Mucosa of descending colon (tissue), 3 donors: Measurements from ENCODE around the gene RWDD1. TPM values are rescaled to one million over a fixed set of nuclear protein-coding genes. Genes with fewer than 3 reads are reported as not detected.
"Not testable (repeated sequence)": the region's sequence is repeated elsewhere in the genome, so short reads cannot be mapped to it uniquely, and the experiment has no call there.

Source experiments
- ATAC-seq: fragments of 200-7000 bp; cut with Tn5 transposase; one replicate; pipeline ENCODE4 v1.9.1; 2020; ENCODE audit warnings: mild to moderate bottlenecking, moderate library complexity
- DNase-seq, 3 donors: peaks; one replicate each; pipeline ENCODE4 v3.0.0-alpha.2; 2020
- H3K36me3 ChIP-seq: fragments of 200-600 bp; one replicate; pipeline ENCODE4 v1.8.0; 2021; ENCODE audit warnings: low read depth, mild to moderate bottlenecking
- H3K4me1 ChIP-seq: fragments of 200-600 bp; one replicate; pipeline ENCODE4 v1.8.0; 2021; ENCODE audit warnings: low read depth, mild to moderate bottlenecking
- H3K4me3 ChIP-seq: fragments of 200-600 bp; one replicate; pipeline ENCODE4 v1.8.0; 2021; ENCODE audit warnings: mild to moderate bottlenecking
- H3K9me3 ChIP-seq: fragments of 200-600 bp; one replicate; pipeline ENCODE4 v1.8.0; 2021; ENCODE audit warnings: mild to moderate bottlenecking
- intact Hi-C, 2 donors: fragments of 100-400 bp; cut with DNase I in 1 of 2; cut with micrococcal nuclease in 1 of 2; formaldehyde crosslinking; loops; one replicate each; pipeline versions ENCODE4 v1.11.0 to v1.11.1; 2022; cut with DNase I, micrococcal nuclease
- total RNA-seq, 3 donors: library from RNA; stranded (reverse); fragmentation: NEBNext Ultra II Directional in 2 of 3; extraction: Animal tissue kit (Norgen Biotek cat#: 25700) in 2 of 3; gene quantifications; one replicate each; pipeline versions ENCODE4 v1.2.1 to v1.2.4, GENCODE V29; 2021 to 2023
- TF ChIP-seq, protein P1 (sequence below): fragments of 200-600 bp; IDR thresholded peaks from one replicate; pipeline ENCODE4 v1.8.0; 2022; ENCODE audit warnings: antibody characterized with exemption, mild to moderate bottlenecking
- donor health status: DM: no; HTN: no; CAD: no; lungs with moderate emphysema.
- donor health status: DM: no; HTN: no; CAD: no.
- donor health status: DM: no; HTN: yes; CAD: no.

Gene RWDD1
- total RNA-seq, 3 donors from 2014 or later: 21.0 to 58.0 (median 34.2) TPM

DNA sequence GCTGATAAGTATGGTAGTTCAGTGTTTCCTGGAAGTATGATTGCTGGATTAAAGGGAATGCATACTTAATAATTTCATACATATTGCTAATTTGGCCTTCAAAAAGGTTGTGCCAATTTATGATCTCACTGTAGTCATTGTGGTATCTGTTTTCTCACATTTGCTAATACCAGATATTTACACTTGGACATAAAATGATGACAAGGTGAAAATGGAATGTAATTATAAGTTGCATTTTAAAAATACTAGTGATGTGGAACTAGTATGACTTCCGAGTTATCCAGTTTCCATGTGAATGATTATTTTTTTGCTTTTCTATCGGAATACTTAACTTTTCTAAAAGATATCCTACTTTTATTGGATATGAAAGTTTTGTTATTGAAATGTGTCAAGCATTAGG, 15.4 kb downstream of the RWDD1 start:
- Histone ChIP-seq H3K4me1 (no peaks in the 10 kb centered on the region), H3K36me3 (peaks cover 5% of the 10 kb centered on the region), H3K9me3 (no peaks in the 10 kb centered on the region), H3K4me3 (no peak overlapping the region)
- TF ChIP-seq, protein P1, sequence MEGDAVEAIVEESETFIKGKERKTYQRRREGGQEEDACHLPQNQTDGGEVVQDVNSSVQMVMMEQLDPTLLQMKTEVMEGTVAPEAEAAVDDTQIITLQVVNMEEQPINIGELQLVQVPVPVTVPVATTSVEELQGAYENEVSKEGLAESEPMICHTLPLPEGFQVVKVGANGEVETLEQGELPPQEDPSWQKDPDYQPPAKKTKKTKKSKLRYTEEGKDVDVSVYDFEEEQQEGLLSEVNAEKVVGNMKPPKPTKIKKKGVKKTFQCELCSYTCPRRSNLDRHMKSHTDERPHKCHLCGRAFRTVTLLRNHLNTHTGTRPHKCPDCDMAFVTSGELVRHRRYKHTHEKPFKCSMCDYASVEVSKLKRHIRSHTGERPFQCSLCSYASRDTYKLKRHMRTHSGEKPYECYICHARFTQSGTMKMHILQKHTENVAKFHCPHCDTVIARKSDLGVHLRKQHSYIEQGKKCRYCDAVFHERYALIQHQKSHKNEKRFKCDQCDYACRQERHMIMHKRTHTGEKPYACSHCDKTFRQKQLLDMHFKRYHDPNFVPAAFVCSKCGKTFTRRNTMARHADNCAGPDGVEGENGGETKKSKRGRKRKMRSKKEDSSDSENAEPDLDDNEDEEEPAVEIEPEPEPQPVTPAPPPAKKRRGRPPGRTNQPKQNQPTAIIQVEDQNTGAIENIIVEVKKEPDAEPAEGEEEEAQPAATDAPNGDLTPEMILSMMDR: no peak
- ATAC-seq (no peak), DNase-seq (no peak)
- intact Hi-C loops: no loop called here

DNA sequence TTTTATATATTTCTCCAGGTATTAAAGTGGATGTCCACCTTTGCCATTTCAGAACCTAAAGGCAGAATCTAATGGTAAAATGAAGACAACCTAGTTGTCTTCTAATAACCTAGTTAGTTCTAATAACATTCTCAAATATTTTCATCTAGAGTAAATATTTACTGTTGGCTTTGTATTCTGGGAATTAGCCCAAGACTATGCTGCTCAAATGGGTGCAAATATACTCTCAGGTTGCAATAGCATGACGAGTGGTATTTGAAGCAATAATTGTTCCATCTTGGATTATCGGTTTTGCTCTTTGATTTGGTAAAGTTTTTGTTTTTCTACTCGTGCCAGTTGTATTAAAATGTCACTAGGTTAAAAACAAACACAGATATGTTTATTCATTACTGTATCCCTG, 23.9 kb downstream of the RWDD1 start:
- Histone ChIP-seq H3K36me3 (peaks cover 3% of the 10 kb centered on the region), H3K9me3 (no peaks in the 10 kb centered on the region), H3K4me3 (no peak overlapping the region), H3K4me1 (no peaks in the 10 kb centered on the region)
- DNase-seq (no peak), ATAC-seq (no peak)
- intact Hi-C loops: no loop called here
- TF ChIP-seq, protein P1: no peak

DNA sequence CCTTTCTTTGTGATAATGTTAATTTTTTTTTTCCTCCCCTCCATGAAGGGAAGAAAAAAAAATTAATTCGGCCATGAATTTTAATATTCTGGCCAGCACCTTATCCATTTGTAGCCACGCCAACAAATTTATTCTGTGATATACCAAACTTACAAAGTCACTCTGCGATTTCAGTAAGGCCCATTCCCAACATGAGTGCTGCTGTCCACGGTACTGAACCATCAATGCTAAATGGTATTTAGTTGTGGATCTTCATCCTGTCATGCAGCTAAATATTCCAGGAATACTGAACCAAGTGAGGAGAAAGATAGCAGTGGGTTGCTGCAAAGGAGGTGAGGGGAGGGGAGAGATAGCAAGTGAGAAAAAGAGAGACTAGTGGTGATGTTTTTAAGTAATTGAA, 25.5 kb downstream of the RWDD1 start:
- no peak for ATAC-seq
- no peaks in the 10 kb centered on the region for H3K9me3 ChIP-seq
- DNase-seq: no peak
- no peaks in the 10 kb centered on the region for H3K4me1 ChIP-seq
- H3K4me3 ChIP-seq: no peak overlapping the region
- intact Hi-C loops: no loop called here
- TF ChIP-seq, protein P1: no peak
- no peaks in the 10 kb centered on the region for H3K36me3 ChIP-seq

DNA sequence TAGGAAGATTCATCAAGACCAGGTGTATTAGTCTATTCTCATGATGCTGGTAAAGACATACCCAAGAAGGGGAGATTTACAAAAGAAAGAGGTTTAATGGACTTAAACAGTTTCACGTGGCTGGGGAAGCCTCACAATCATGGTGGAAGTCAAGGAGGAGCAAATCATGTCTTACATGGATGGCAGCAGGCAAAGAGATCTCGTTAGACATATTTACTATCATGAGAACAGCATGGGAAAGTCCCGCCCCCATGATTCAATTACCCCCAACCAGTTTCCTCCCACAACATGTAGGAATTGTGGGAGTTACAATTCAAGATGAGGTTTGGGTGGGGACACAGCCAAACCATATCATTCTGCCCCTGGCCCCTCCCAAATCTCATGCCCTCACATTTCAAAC, 32.6 kb downstream of the RWDD1 start:
- DNase-seq, H3K4me1 ChIP-seq, H3K4me3 ChIP-seq, intact Hi-C loops, H3K36me3 ChIP-seq, H3K9me3 ChIP-seq, ATAC-seq: not testable (repeated sequence)

DNA sequence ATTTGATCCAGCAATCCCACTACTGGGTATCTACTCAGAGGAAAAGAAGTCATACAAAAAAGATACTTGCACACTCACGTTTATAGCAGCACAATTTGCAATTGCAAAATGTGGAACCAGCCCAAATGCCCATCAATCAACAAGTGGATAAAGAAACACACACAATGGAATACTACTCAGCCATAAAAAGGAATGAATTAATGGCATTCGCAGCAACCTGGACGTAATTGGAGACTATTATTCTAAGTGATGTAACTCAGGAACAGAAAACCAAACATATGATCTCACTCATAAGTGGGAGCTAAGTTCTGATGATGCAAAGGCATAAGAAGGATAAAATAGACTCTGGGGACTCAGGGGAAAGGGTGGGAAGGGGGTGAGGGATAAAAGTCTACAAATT, 33.6 kb downstream of the RWDD1 start:
- H3K9me3 ChIP-seq, H3K36me3 ChIP-seq, intact Hi-C loops, ATAC-seq, H3K4me3 ChIP-seq, H3K4me1 ChIP-seq, DNase-seq: not testable (repeated sequence)

DNA sequence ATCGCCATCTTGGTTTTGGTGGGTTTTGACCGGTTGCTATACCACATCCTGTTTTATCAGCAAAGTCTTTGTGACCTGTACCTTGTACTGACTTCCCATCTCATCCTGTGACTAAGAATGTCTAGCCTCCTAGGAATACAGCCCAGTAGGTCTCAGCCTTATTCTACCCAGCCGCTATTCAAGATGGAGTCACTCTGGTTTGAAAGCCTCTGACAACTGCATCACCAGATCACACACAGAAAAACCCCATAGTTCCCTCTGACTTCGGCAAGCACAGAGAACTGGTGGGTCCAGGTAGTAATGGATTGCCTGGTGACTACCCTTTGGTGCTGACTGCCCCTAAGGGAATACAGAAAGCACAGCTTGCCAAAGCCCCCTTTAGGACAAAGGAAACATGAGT, 34.6 kb downstream of the RWDD1 start:
- no peak for DNase-seq
- intact Hi-C loops: no loop called here
- Histone ChIP-seq H3K4me1 (no peaks in the 10 kb centered on the region), H3K4me3 (no peak overlapping the region), H3K36me3 (no peaks in the 10 kb centered on the region), H3K9me3 (no peaks in the 10 kb centered on the region)
- no peak for ATAC-seq
- TF ChIP-seq, protein P1: no peak

DNA sequence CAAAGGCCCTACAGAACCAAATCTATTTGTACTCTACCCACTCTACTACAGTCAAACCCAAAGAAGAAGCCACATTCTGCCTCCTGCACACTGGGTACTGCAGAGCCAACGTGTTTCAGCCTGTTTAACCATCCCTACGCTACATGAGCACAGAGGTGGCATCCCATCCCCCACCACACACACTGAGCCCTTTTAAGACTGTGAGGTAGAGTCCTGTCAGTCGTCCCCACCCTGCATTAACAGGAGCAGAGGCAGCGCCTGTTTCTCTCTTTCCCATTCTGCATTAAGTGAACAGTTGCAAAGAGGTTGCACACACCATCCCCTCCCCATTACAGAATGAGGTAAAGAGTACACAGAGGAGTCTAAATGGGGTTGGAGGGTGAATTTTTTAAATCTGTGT, 39.8 kb downstream of the RWDD1 start:
- ATAC-seq (no peak), DNase-seq (no peak)
- TF ChIP-seq, protein P1: no peak
- intact Hi-C loops: no loop called here
- Histone ChIP-seq H3K36me3 (no peaks in the 10 kb centered on the region), H3K4me3 (no peak overlapping the region), H3K9me3 (no peaks in the 10 kb centered on the region), H3K4me1 (peaks cover 1% of the 10 kb centered on the region)
